Fibroblast of lung (primary cell): ENCODE results near the gene NUP93.

Source experiments
- CTCF ChIP-seq, 2 donors: IDR thresholded peaks in 1 of 2; conservative IDR thresholded peaks in 1 of 2; 1 replicate in 1 of 2; 2 replicates in 1 of 2; pipeline ENCODE4 v1.5.1; 2011 to 2012; ENCODE audit warnings: low read length in 2 of 2, control low read depth in 1 of 2, inconsistent platforms in 1 of 2, low read depth in 1 of 2, mild to moderate bottlenecking in 1 of 2
- EZH2 ChIP-seq: IDR thresholded peaks from 2 replicates; pipeline ENCODE4 v1.5.1; 2012; ENCODE audit warnings: low read length, control low read depth, mild to moderate bottlenecking; ENCODE audit errors: missing control alignments

- TF ChIP-seq CTCF (conservative IDR thresholded peaks at IDR 0.05 in 1 of 2, IDR thresholded peaks at IDR 0.05 in 1 of 2; ENCODE audit: low read depth in 1 of 2, low read length in 2 of 2) (no peak), EZH2 (no peak)
Observed at GRCh38 chr16:56871172-56871593, 141.3 kb downstream of the NUP93 start.
